SK-N-SH (cell line): Measurements from ENCODE around the gene VPS26B. TPM values are rescaled to one million over a fixed set of nuclear protein-coding genes. Genes with fewer than 3 reads are reported as not detected.

ENCODE experiments used
- CTCF ChIA-PET: fragments of 300-600, 350-600 bp; formaldehyde crosslinking; extraction: SDS; loops from one replicate; lab custom pipeline; 2021; lab: Yijun Ruan, JAX
- POLR2A ChIA-PET: fragments of 350-600 bp; sonication (Branson Sonifier 250); formaldehyde crosslinking; extraction: SDS; loops from one replicate; lab custom pipeline; 2020; ENCODE audit warnings: antibody characterized with exemption, inconsistent platforms; lab: Yijun Ruan, JAX
- DNase-seq: peaks from one replicate; pipeline ENCODE4 v3.0.0; 2012
- H2AFZ ChIP-seq: fragments of 200-600 bp; sonication (generic); 2 replicates; pipeline ENCODE4 v1.8.1; 2016; ENCODE audit warnings: antibody characterized with exemption, mild to moderate bottlenecking, low read depth
- H3F3A ChIP-seq: fragments of 200-600 bp; sonication (generic); replicated peaks from 2 replicates; pipeline ENCODE3; 2016; ENCODE audit warnings: antibody characterized with exemption, mild to moderate bottlenecking; ENCODE audit not compliant: insufficient read depth
- H3K27ac ChIP-seq, 2 experiments: fragments of 200-500 bp in 1 of 2; fragments of 200-600 bp in 1 of 2; sonication (Bioruptor generic) in 1 of 2; sonication (generic), shearing (Covaris generic) in 1 of 2; 2 replicates each; pipeline versions ENCODE4 v1.5.1 to v1.6.1; 2014 to 2016; ENCODE audit warnings: low read depth in 2 of 2, inconsistent platforms in 1 of 2, low read length in 1 of 2, mild to moderate bottlenecking in 1 of 2, mixed read lengths in 1 of 2
- H3K27me3 ChIP-seq: fragments of 200-600 bp; sonication (generic), shearing (Covaris generic); 2 replicates; pipeline ENCODE4 v1.6.1; 2016; ENCODE audit warnings: mixed run types; ENCODE audit not compliant: insufficient read depth
- H3K36me3 ChIP-seq, 2 experiments: fragments of 200-500 bp in 1 of 2; fragments of 200-600 bp in 1 of 2; sonication (Bioruptor generic) in 1 of 2; sonication (generic) in 1 of 2; replicated peaks in 1 of 2; 2 replicates each; pipeline versions ENCODE3 to v1.5.1; 2014 to 2016; ENCODE audit warnings: low read length in 1 of 2, mild to moderate bottlenecking in 1 of 2; ENCODE audit not compliant: insufficient read depth in 2 of 2, control insufficient read depth in 1 of 2
- H3K4me1 ChIP-seq, 2 experiments: fragments of 200-500 bp in 1 of 2; fragments of 200-600 bp in 1 of 2; sonication (Bioruptor generic) in 1 of 2; sonication (generic), shearing (Covaris generic) in 1 of 2; 2 replicates each; pipeline versions ENCODE4 v1.5.1 to v1.6.1; 2014 to 2016; ENCODE audit warnings: low read depth in 1 of 2, low read length in 1 of 2, mixed run types in 1 of 2; ENCODE audit not compliant: insufficient read depth in 2 of 2, control insufficient read depth in 1 of 2
- H3K4me2 ChIP-seq: fragments of 200-600 bp; sonication (generic), shearing (Covaris generic); 2 replicates; pipeline ENCODE4 v1.6.1; 2017; ENCODE audit warnings: mixed run types
- H3K4me3 ChIP-seq, 2 experiments: fragments of 200-500 bp in 1 of 2; fragments of 200-600 bp in 1 of 2; sonication (Bioruptor generic) in 1 of 2; sonication (generic), shearing (Covaris generic) in 1 of 2; 2 replicates each; pipeline versions ENCODE4 v1.5.1 to v1.8.1; 2014 to 2016; ENCODE audit warnings: low read depth in 2 of 2, inconsistent platforms in 1 of 2, low read length in 1 of 2, mild to moderate bottlenecking in 1 of 2, mixed read lengths in 1 of 2, moderate library complexity in 1 of 2
- H3K79me2 ChIP-seq: fragments of 200-600 bp; sonication (generic); 2 replicates; pipeline ENCODE4 v1.8.1; 2017; ENCODE audit warnings: mild to moderate bottlenecking; ENCODE audit not compliant: insufficient read depth
- H3K9ac ChIP-seq: fragments of 200-600 bp; sonication (generic); 2 replicates; pipeline ENCODE4 v1.6.1; 2017; ENCODE audit warnings: mixed run types
- H3K9me2 ChIP-seq: fragments of 200-600 bp; sonication (generic); 2 replicates; pipeline ENCODE4 v1.6.1; 2017; ENCODE audit warnings: mixed run types
- H3K9me3 ChIP-seq: fragments of 200-600 bp; sonication (generic); 2 replicates; pipeline ENCODE4 v1.6.1; 2017; ENCODE audit warnings: mixed run types, mild to moderate bottlenecking, moderate library complexity
- H4K20me1 ChIP-seq: fragments of 200-600 bp; sonication (generic); 2 replicates; pipeline ENCODE4 v1.6.1; 2017; ENCODE audit warnings: mild to moderate bottlenecking, mixed run types; ENCODE audit not compliant: insufficient read depth
- CHD2 ChIP-seq: fragments of 150-350 bp; IDR thresholded peaks from 2 replicates; pipeline ENCODE4 v1.6.1; 2018; ENCODE audit warnings: low read length; ENCODE audit not compliant: partially characterized antibody
- ELF1 ChIP-seq: IDR thresholded peaks from 2 replicates; pipeline ENCODE4 v1.4.0; 2012
- FOSL2 ChIP-seq: IDR thresholded peaks from 2 replicates; pipeline ENCODE4 v1.4.0; 2012; ENCODE audit warnings: low read depth, mild to moderate bottlenecking, moderate library complexity, borderline replicate concordance
- GATA2 ChIP-seq: sonication (generic); formaldehyde crosslinking; IDR thresholded peaks from 2 replicates; pipeline ENCODE4 v1.5.0; 2020; ENCODE audit warnings: mild to moderate bottlenecking, missing genetic modification reagents
- JUND ChIP-seq: IDR thresholded peaks from 2 replicates; pipeline ENCODE4 v1.4.0; 2012
- MAX ChIP-seq: IDR thresholded peaks from 2 replicates; pipeline ENCODE4 v1.4.0; 2012; ENCODE audit warnings: low read depth
- MXI1 ChIP-seq: IDR thresholded peaks from 2 replicates; pipeline ENCODE4 v1.6.1; 2012; ENCODE audit warnings: mild to moderate bottlenecking, low read depth, low read length, improper control_type of control experiment
- NRF1 ChIP-seq: IDR thresholded peaks from 2 replicates; pipeline ENCODE4 v1.6.1; 2012; ENCODE audit warnings: low read depth, mild to moderate bottlenecking, low read length
- PBX3 ChIP-seq: IDR thresholded peaks from 2 replicates; pipeline ENCODE4; 2012
- POLR2AphosphoS5 ChIP-seq: IDR thresholded peaks from 2 replicates; pipeline ENCODE4 v1.6.1; 2012; ENCODE audit warnings: low read depth, low read length
- RAD21 ChIP-seq: IDR thresholded peaks from 2 replicates; pipeline ENCODE4 v1.6.1; 2012; ENCODE audit warnings: mild to moderate bottlenecking, low read length
- RCOR1 ChIP-seq: fragments of 150-350 bp; IDR thresholded peaks from 2 replicates; pipeline ENCODE4 v1.6.1; 2017; ENCODE audit warnings: antibody characterized with exemption, low read length
- REST ChIP-seq: IDR thresholded peaks from 2 replicates; pipeline ENCODE4 v1.6.1; 2012; ENCODE audit warnings: mild to moderate bottlenecking, low read depth, low read length, moderate library complexity
- SIN3A ChIP-seq: IDR thresholded peaks from 2 replicates; pipeline ENCODE4 v1.6.1; 2012; ENCODE audit warnings: low read depth, mild to moderate bottlenecking, low read length, moderate library complexity, borderline replicate concordance
- USF2 ChIP-seq: fragments of 150-350 bp; IDR thresholded peaks from 2 replicates; pipeline ENCODE4 v1.6.1; 2017; ENCODE audit warnings: antibody characterized with exemption, low read length, low read depth, borderline replicate concordance
- YY1 ChIP-seq: IDR thresholded peaks from 2 replicates; pipeline ENCODE4 v1.4.0; 2012; ENCODE audit warnings: low read depth, mild to moderate bottlenecking
- ZBTB33 ChIP-seq: IDR thresholded peaks from 2 replicates; pipeline ENCODE4 v1.4.0; 2012; ENCODE audit warnings: low read depth, borderline replicate concordance
- WGBS: methylation state at CpG from one replicate; pipeline ENCODE4 v1.1.6; 2017; ENCODE audit warnings: low lambda C conversion rate; 5-methylcytosine and 5-hydroxymethylcytosine counted together
- polyA plus RNA-seq, 3 experiments: library from polyadenylated mRNA; depleted of rRNA; stranded (reverse); fragments of >200 nt; gene quantifications; 2 replicates each; pipeline ENCODE4 v1.2.3, GENCODE V29; 2012

VPS26B gene
- polyA plus RNA-seq, 1 of the 3 experiments (the other 2 are of a cell fraction): 53.0 TPM

- no peaks in the 10 kb centered on the region for H3F3A ChIP-seq
- ChIA-PET CTCF (interaction anchor here (1.4 kb wide), 2 partner anchors 16 to 178 kb away, joined by 4 read pairs; no protein-coding TSS in a partner anchor), POLR2A (no interaction called here)
- peaks cover 7 to 10% of the 10 kb centered on the region in 2 experiments for H3K36me3 ChIP-seq
- peaks cover 82% of the 10 kb centered on the region for H3K79me2 ChIP-seq
- H4K20me1 ChIP-seq: peaks cover 17% of the 10 kb centered on the region
- whole genome bisulfite sequencing: 94% methylated on average over 6 of the region's 6 CpGs
- H3K27ac ChIP-seq: peak overlapping the region in 1 of 2 experiments; percentile 12; a peak in 1 of 4 replicates
- TF ChIP-seq SIN3A (no peak), PBX3 (no peak), MAX (no peak), YY1 (no peak), ELF1 (no peak), GATA2 (no peak), NRF1 (no peak)
- H3K9me2 ChIP-seq: no peaks in the 10 kb centered on the region
- no peak for DNase-seq
- no peak overlapping the region for H3K4me3 ChIP-seq
- no peak overlapping the region for H3K9ac ChIP-seq
- no peaks in the 10 kb centered on the region for H3K27me3 ChIP-seq
- no peak overlapping the region for H3K4me2 ChIP-seq
- H2AFZ ChIP-seq: no peak overlapping the region
- no peaks in the 10 kb centered on the region for H3K9me3 ChIP-seq
- H3K4me1 ChIP-seq: peaks cover 6 to 67% of the 10 kb centered on the region in 2 experiments; a peak in 3 of 4 replicates
Observed at GRCh38 chr11:134228625-134229024, 4.2 kb downstream of the VPS26B start.

GRCh38 chr11:134229126-134229790 is 4.8 kb downstream of the VPS26B start:
- DNase-seq: no peak
- no peaks in the 10 kb centered on the region for H3K9me2 ChIP-seq
- peaks cover 6 to 71% of the 10 kb centered on the region in 2 experiments; a peak in 3 of 4 replicates for H3K4me1 ChIP-seq
- no peak overlapping the region for H3K4me2 ChIP-seq
- no peaks in the 10 kb centered on the region for H3K27me3 ChIP-seq
- H3K79me2 ChIP-seq: peaks cover 88% of the 10 kb centered on the region
- H2AFZ ChIP-seq: no peak overlapping the region
- CTCF ChIA-PET: interaction anchor here (1.4 to 1.5 kb wide), 3 partner anchors 15 to 178 kb away, joined by 4 to 5 read pairs (median 4); no protein-coding TSS in a partner anchor
- peaks cover 17% of the 10 kb centered on the region for H4K20me1 ChIP-seq
- no peaks in the 10 kb centered on the region for H3K9me3 ChIP-seq
- H3K36me3 ChIP-seq: peaks cover 7 to 10% of the 10 kb centered on the region in 2 experiments
- H3K27ac ChIP-seq: peak overlapping the region in 1 of 2 experiments; percentile 96; a peak in 1 of 4 replicates
- WGBS: 86% methylated on average over 6 of the region's 6 CpGs
- no peak overlapping the region for H3K9ac ChIP-seq
- POLR2A ChIA-PET: no interaction called here
- H3K4me3 ChIP-seq: no peak overlapping the region
- no peaks in the 10 kb centered on the region for H3F3A ChIP-seq
- TF ChIP-seq JUND (no peak), ZBTB33 (no peak), MXI1 (no peak), YY1 (no peak), RCOR1 (no peak), PBX3 (no peak), REST (no peak), POLR2AphosphoS5 (no peak), CHD2 (no peak), FOSL2 (no peak), RAD21 (no peak), NRF1 (no peak), USF2 (no peak)
